T follicular helper cell (primary cell): Measurements from ENCODE around the gene MYH14.
"Not testable (repeated sequence)": the region's sequence is repeated elsewhere in the genome, so short reads cannot be mapped to it uniquely, and the experiment has no call there.

Experiments
- DNase-seq: peaks from one replicate; pipeline ENCODE4 v3.0.0-alpha.2; 2020; ENCODE audit warnings: low read depth

Gene MYH14

DNA sequence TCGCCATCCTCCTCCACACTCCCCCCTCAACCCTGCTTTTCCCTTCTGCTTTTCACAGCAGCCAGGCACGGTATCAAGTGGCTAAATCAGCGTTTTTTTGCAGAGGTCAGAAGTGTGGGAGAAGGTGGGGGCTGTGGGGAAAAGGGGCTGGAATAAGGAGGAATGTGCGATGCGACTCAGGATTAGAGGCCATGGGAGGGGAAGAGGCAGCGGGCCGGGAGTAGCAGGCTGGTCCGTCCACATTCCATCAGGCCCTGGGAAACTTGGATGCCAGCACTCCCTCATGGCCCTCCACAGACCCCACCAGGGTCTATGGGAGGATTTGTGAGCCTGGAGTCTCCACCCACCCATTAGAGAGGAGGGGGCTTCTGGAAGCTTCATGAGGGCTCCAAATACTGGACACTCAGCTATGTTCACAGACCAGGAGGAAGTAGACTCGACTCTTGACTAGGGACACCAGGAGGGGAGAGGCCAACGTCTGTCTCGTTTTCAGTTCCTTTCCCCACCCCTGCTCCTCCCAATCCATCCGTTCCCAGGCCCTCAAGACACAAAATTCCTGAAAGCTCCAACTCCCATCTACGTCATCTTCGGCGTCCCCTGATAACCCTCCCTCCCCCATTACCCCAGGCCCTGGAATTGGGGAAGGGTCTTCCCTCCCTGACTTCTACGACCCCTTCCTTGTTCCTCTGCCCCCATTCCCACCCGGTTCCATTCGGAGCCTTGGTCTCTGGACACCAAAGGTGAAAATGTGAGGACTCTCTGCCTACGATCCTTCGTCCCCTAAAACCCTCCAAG lies 129.0 kb downstream of the MYH14 start:
- no peak for DNase-seq

DNA sequence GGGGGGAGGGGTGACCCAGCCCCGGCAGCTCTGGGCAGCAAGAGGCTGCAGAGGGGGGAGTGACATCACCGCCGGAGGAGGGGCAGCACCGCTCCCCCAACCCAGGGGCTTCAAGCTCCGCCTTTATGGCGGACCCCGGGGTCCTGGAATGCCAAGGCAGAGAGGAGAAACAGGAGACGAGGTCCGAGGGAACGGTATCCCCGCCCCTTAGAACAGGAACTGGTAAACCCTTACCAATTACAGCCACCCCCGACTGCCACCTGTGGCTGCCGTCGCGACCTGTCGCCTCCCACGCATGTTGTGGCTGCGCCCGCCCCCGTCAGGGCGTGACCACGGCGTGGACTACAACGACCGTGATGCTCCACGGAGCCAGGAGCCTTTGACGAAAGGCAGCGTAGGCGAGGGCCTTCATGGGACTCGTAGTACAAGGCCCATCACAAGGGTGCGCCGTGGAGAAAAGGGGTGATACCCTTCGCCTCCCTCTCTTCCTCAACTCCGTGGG lies 129.9 kb downstream of the MYH14 start:
- DNase-seq: peak; percentile 89

- peak; percentile 71 for DNase-seq
Measured at GRCh38 chr19:50333737-50334617, 130.6 kb downstream of the MYH14 start.

DNA sequence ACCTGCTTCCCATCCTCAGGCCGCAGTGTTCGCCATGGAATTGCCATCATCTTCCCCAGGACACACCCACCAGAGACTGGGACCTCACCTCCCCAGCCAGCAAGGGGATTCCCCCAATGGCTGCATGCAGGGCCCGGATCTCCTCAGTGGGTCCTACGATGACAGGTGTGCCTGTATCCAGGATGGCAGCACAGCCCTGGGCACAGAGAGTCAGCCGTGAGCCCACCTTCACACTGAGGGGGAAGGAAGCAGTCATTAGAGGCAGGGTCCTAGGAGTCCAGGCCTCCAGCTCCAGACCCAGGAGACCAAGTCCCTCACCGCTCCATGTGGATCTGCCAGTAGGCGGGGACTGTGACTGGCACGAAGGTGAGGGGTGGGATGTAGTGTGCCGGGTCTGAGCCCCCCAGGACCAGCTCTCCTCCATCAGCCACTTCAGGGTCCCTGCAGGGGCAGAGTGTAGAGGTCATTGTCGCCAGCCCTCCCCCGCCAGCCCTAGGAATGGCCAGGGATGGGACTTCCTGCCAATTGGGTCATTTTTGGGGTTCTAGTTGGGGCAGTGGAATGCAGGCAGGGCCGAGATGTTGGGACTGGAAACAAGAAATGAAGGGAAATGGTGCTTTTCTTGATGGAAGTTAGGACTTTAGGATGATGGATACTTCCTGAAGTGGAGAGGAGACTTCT lies 131.5 kb downstream of the MYH14 start:
- DNase-seq: no peak

GRCh38 chr19:50337031-50337430 lies 133.6 kb downstream of the MYH14 start:
- not testable (repeated sequence) for DNase-seq

- DNase-seq: no peak
Measured at GRCh38 chr19:50340331-50340730, 136.9 kb downstream of the MYH14 start.

DNA sequence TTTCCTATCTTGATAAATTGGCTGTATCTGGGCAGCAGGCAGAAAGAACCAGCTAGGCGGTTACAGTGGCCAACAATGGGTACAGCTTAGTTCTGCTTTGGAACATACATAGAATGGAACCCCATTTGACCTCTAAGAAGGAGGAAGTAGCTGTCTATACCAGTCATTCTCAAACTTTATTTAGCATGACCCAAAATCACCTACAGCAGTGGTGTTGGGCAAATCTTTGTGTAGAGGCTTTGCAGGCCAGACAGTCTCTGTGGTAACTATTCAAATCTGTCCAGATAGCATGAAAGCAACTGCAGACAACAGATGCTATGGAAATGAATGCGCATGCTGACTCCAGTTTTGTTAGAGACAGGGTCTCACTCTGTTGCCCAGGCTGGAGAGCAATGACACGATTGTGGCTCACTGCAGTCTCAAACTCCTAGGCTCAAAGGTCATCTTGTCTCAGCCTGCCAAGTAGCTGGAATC lies 137.7 kb downstream of the MYH14 start:
- no peak for DNase-seq

- DNase-seq: no peak
Measured at GRCh38 chr19:50344661-50345318, 141.4 kb downstream of the MYH14 start.

DNA sequence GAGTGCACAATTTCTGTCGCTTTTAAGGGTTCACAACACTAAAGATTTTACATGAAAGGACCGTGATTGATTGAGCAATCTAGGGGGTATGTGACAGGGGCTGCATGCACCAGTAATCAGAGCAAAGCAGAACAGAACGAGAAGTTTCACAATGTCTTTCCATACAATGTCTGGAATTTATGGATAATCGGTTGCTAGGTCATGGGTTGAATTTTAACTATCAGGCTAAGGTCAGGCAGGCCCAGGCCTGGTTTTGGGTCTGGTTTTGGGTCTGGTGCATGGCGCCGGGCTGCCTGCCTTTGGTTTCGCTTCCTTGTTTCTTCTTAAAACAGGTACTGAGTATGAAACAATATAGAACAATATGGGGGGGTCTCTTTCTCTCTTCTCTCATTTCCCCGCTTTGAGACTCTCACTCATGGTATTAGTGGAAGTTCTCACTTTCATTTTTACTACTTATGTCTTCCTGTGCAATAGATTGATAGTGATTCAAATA lies 143.7 kb downstream of the MYH14 start:
- DNase-seq: not testable (repeated sequence)

GRCh38 chr19:50349277-50350057 lies 146.0 kb downstream of the MYH14 start:
- no peak for DNase-seq

DNA sequence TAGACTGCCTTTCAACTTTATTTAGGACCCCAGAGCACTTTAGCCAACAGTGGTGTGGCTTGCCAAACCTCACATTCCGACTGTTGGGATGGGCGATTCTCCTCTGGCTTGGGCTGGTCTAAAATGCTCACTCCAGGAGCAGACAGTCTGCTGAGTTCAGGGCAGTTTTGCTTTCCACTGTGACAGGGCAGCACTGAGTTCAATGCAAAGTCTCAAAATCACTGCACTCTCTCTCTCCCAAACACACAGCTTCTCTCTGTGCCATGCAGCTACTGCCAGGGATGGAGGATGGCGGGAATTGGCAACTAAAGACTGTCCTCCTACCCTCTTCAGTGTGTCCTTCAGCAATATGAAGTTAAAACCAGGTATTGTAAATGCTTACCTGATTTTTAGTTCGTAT lies 148.8 kb downstream of the MYH14 start:
- no peak for DNase-seq

GRCh38 chr19:50353487-50353880 lies 150.1 kb downstream of the MYH14 start:
- DNase-seq: not testable (repeated sequence)

DNA sequence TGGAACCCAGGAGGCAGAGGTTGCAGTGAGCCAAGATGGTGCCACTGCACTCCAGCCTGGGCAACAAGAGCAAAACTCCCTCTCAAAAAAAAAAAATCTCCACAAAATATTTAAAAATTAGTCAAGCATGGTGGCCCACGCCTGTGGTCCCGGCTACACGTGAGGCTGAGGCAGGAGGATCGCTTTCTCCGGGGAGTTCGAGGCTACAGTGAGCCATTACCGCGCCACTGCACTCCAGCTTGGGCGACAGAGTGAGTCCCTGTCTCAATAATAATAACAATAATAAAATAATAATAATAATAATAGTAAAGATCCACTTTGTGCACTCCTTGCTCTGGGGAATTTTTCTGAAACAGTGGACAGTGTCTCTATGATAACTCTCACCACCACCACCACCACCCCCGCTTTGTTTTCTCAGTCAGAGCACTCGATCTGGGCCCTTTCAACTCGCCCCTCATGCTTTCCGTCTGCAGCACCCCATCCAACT lies 153.3 kb downstream of the MYH14 start:
- DNase-seq: no peak

DNA sequence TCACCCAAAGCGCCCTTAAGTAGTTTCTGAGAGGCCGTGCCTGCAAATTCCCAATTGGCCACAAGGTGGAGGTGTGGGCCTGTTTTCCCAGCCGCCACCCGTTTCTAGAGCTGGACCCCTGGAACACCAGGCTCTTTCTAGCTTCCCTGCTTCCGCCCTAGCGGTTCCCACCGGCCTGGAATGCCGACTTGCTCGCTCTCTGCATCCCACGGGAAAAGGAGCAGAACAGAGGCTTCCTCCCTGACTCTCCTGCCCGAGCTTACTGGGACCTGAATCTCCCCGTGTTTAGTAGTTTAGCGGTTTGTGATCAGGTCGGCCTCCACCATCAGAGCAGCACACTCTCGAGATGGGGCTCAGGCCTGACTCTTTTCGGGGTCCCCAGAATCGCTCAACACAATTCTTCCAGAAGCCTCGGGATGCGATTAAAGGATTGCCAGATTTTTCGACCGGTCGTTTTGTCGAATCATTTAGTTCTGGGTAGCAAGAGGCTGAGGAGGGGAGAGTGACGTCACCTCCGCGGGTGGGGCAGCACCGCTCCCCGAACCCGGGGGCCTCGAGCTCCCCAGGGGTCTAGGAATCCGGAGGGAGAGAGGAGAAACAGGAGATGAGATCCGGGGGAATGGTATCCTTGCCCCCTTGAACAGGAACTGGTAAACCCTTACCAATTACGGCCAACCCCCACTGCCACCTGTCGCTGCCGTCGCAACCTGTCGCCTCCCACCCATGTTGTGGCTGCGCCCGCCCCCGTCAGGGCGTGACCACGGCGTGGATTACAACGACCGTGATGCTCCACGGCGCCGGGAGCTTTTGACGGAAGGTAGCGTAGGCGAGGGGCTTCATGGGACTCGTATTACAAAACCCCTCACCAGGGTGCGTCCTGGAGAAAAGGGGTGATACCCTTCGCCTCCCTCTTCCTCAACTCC lies 154.0 kb downstream of the MYH14 start:
- peak; percentile 83 for DNase-seq

- DNase-seq: peak; percentile 70
Measured at GRCh38 chr19:50358483-50359327, 155.3 kb downstream of the MYH14 start.

DNA sequence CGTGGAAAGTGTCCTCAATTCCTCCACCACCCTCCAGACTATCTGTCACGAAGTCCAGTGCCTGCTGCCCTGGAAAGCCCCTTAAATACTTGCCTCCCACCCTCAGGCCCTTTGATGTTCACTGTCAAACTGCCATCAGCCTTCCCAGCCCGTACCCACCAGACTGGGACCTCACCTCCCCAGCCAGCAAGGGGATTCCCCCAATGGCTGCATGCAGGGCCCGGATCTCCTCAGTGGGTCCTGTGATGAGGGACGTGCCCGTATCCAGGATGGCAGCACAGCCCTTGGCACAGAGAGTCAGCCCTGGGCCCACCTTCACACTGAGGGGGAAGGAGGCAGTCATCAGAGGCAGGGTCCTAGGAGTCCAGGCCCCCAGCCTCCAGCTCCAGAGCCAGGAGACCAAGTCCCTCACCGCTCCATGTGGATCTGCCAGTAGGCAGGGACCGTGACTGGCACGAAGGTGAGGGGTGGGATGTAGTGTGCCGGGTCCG lies 156.0 kb downstream of the MYH14 start:
- DNase-seq: no peak
